GM12874 (cell line): ENCODE results near the gene SLC35D3.

Experiments used
- TF ChIP-seq, protein P1 (sequence below): IDR thresholded peaks from 2 replicates; pipeline ENCODE4 v1.5.1; 2011; ENCODE audit warnings: low read depth, mild to moderate bottlenecking, control low read depth, low read length, moderate library complexity; ENCODE audit not compliant: insufficient read depth

Gene SLC35D3

DNA sequence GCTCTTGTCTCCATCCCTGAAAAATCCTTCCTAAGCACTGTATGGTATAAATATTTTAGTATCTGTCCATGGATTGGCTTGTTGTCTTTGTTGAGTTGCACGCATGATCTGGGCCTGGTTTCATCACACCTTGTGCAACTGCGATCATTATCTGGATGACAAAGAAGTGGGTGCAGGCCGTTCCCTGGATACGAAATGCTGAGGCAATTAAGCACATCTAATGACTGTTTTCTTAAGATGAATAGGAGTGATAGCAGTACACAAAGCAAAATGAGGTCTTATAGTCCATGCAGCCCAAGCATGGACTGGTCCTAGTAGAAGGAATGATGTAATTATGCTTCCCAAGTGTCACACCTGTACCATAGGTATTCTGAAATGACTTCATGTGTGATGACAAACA lies 47.8 kb downstream of the SLC35D3 start:
- TF ChIP-seq, protein P1, sequence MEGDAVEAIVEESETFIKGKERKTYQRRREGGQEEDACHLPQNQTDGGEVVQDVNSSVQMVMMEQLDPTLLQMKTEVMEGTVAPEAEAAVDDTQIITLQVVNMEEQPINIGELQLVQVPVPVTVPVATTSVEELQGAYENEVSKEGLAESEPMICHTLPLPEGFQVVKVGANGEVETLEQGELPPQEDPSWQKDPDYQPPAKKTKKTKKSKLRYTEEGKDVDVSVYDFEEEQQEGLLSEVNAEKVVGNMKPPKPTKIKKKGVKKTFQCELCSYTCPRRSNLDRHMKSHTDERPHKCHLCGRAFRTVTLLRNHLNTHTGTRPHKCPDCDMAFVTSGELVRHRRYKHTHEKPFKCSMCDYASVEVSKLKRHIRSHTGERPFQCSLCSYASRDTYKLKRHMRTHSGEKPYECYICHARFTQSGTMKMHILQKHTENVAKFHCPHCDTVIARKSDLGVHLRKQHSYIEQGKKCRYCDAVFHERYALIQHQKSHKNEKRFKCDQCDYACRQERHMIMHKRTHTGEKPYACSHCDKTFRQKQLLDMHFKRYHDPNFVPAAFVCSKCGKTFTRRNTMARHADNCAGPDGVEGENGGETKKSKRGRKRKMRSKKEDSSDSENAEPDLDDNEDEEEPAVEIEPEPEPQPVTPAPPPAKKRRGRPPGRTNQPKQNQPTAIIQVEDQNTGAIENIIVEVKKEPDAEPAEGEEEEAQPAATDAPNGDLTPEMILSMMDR, result no peak

DNA sequence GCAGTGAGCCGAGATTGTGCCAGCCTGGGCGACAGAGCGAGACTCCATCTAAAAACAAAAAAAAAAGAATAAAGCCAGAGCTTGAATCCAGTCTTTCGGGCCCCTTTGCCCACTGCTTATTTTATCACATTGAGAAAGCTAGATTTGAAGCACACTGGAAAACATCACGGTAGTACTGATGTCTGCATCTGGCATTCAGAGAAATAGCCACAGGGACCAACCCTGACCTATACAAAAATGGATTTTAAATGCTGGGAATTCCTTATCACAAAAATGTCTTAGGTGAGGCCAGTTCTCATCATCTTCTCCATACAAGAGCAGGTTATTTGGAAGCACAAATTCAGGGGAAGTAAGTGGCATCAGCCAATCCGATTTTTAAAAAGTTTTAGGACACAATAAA lies 49.5 kb downstream of the SLC35D3 start:
- TF ChIP-seq, protein P1, result no peak
